LHCN-M2 (cell line): ENCODE data around the gene JUND. TPM values are rescaled to one million over a fixed set of nuclear protein-coding genes. Genes with fewer than 3 reads are reported as not detected.

Experiments
- DNase-seq: peaks from one replicate; pipeline ENCODE4 v3.0.0-alpha.2; 2012; ENCODE audit warnings: low read depth
- total RNA-seq: library from RNA; depleted of rRNA; stranded (reverse); fragments of >200 nt; gene quantifications from 2 replicates; pipeline ENCODE4 v1.2.3, GENCODE V29; 2014

The JUND gene
- total RNA-seq, 1 experiment from 2014 or later: 60.9 TPM

GRCh38 chr19:18308948-18309325 is 27.5 kb upstream of the JUND start:
- no peak for DNase-seq

GRCh38 chr19:18308051-18308947 is 26.9 kb upstream of the JUND start:
- no peak for DNase-seq

- no peak for DNase-seq
Measured at GRCh38 chr19:18307271-18307681, 25.9 kb upstream of the JUND start.

DNA sequence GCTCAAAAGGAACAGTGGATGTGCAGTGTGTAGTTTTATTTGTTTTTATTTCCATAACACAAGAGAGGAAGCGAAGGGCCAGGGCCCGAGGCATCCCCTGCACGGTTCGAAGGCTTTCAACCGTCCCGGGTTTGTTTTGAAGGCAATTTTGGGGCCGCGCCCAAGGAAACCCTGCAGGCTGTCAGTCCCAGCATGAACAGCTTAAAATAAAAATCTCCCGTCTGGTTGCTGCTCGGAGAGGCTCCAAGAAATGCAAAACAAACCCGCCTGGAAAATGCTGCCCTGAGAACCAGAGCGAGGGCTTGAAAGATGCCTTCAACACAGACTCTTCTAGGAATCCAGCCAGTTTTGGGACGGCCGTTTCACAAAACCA is 25.5 kb upstream of the JUND start:
- no peak for DNase-seq

DNA sequence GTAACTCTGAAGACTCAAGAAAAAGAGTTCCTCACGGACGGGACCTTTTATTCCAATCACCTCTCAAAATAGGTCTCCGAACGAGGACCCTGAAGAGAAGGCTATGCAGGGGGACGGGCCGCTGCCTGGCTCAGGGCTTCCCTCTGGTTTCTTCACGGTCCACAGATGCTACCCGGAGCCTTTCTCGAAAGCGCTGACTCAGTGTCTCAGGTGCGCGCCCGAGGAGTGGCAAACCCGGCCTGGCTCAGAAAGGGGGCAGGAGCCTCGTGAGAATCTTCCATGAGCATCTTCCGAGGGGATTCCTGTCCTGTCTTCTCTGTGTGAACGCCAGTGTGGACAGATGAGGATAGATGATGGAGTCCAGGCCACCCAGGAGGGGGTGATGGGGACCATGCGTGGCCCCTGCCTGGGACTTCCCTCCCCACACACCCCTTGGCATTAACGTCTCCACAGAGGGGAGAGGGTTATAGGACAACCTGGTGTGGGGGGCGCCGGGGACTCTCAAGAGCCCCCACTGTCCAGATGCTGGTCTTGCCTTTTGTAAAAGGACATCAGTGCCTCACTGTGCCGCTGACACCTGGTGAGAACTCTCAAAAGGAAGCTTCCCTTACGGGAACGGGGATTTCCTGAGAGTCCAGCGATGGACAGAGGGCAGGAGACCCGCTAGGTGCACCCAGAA is 24.9 kb upstream of the JUND start:
- DNase-seq: no peak

- peak; percentile 62 for DNase-seq
Measured at GRCh38 chr19:18304458-18305310, 23.3 kb upstream of the JUND start.

DNA sequence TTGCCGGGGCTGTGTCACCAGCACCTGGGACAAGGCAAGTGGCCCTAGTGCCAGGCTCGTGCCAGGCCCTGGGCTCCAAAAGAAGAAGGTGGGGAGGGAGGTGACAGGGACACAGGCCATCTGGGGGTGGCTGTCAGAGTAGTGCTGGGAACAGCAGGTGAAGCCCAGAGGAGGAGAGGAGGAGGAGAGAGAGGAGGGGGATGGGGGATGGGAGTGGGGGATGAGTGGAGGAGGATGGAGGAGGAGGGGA is 22.7 kb upstream of the JUND start:
- no peak for DNase-seq

DNA sequence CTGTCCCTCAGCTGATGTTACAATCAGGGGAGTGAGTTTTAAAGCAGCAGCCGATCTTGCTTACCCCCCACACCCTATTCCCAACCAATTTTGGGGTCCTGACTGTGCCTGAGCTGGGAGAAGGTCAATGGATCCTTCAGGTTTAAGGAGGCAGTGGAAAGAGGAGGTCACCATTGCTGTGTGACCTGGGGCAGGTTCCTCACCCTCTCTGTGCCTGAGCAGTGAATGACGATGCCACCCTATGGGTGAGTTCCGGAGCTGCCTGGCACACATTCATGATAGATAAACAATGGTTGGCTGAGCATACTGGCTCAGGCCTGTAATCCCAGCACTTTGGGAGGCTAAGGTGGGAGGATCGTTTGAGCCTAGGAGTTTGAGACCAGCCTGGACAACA is 20.3 kb upstream of the JUND start:
- DNase-seq: no peak

DNA sequence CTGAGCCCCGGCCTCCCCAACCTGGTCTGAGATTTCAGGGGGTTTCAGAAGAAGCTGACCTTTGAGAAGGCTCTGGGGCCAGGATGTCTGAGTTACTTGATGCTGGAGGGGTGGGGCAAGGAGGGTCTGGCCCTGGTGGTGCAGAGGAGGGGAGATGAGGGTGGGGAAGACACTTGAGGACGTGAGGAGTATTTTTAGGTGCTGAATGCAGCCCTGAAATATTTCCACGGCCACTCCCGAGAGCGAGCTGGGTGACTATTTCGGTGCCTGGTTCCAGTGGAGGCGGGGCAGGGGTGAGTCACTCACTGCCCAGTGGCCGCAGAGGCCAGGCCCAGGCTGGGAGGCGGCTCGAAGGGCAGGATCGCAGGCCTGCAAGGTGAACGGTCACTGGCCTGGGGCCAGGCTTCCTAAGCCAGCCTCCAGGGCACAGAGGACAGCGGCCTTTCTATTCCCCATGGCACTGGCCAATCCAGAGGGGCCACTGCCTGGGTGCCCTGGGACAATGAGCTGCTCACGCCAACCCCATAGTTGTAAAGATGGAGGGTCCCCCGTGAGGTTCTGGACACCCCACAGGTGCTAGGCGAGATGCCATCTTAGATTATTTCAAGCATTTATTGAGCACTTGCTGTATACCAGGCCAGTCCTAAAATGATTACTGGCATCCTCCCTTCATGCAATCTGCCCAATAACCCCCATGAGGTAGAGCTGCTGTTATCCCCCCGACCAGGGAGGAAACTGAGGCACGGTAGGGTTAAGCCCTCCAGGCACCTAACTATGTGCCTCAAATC is 19.7 kb upstream of the JUND start:
- peak; percentile 81 for DNase-seq

GRCh38 chr19:18299654-18300053 is 18.2 kb upstream of the JUND start:
- DNase-seq: no peak

GRCh38 chr19:18298601-18299000 is 17.2 kb upstream of the JUND start:
- no peak for DNase-seq

GRCh38 chr19:18297308-18297707 is 15.9 kb upstream of the JUND start:
- no peak for DNase-seq

DNA sequence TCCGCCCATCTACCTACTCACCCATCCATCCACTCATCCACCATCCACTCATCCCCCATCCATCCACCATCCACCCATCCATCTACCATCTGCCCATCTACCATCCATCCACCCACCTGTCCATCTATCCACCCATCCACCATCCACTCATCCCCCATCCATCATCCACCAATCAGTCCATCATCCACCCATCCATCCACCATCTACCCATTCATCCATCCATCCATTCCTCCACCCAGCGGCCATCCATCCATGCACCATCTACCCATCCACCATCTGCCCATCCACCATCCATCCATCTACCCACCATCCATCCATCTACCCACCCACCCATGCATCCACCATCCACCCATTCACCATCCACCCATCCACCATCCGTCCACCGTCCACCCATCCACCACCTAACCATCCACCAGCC is 13.6 kb upstream of the JUND start:
- DNase-seq: no peak

GRCh38 chr19:18294467-18294864 is 13.0 kb upstream of the JUND start:
- no peak for DNase-seq

GRCh38 chr19:18293642-18294466 is 12.4 kb upstream of the JUND start:
- no peak for DNase-seq

DNA sequence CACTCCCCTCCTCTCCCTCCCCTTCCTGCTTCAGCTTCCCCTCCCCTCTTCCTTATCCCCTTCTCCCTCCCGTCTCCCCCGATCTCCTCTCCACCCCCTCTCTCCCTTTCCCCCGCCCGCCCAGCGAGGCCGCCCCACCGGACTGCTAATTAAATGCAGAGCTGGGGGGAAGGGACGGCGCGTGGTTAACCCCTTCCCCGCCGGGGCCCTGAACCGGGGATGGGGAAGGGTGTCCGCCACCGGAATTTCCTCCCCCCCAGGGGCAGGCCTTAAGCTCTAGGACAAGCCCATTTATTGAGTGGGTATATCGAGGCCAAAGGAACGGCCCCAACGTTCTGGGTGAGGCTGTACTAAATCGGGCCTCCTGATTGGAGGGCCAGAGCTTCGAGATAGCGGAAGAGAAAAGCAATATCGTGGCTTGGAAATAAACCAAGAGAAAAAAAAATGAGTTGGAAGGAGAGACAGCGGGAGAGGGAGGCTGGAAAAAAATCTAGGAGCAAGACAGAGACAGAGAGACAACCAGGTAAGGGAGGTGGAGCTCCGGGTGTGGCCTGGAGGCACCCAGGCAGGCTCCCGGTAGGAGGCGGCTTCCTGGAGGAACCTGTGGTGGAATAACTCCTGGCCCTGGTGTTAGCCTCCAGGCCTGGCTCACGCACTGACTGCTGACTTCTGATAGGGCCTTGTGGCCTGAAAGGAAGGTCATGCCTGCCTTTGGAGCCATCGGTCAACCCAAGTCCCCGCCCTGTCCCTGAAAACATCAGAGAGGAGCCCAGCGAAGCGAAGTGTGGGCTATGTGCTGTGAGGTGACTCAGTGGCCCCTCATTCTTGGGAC is 11.6 kb upstream of the JUND start:
- no peak for DNase-seq

DNA sequence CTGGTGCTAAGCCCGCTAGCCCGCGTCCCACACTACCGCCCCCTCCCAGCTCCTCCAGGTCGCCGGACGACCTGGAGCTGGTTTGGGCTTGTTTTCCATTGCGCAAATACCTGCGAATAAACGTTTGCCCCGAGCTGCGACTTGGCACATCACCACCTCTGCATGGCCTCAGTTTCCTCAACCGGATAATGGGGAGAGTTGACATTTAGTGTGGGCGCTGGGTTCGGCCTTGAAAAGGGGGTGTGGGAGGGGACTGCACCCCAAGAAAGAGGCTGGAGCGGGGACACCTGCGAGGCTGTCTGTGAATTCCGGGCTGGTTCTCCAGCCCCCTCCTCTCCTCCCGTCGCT is 11.0 kb upstream of the JUND start:
- no peak for DNase-seq

DNA sequence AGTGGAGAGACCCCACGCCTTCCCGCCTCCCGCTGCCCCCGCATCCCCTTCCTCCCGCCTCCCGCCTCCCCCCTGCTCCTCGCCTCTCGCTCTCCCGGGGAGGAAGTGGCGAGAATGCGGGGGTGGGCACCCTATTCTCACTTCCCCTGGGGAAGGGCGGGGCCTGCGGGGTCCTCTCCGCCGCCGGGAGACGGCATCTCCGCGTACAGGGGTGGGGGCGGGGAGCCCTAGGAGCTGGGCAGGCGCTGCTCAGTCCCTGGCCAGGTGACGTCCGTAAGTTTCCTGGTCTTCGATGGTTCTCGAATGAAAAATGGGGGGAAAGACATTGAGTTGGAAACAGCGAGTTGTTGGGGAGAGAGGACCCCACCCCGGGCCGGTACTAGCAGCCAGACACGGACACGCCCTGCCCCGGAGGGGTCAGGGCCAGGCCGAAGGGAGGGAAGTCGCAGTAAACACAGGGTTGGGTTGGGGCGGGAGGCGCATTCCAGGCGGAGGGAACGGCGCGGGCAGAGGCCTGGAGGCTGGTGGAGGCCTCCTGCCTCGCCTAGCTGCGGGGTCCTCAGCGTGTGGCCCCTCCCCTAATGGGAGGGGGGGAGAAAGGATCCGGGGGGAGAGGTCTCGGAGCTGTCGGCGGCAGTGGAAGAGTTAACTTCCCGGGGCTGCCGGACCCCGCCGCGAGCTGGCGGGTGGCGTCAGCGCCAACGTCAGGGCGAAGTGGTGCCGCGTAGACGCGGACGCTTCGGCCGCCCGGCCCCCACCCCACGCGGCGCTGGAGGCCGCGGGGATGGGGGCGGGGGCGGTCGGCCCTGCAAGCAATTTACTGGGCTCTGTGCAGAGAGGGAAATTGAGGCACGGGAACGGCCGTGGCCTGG is 10.4 kb upstream of the JUND start:
- no peak for DNase-seq

GRCh38 chr19:18291019-18291524 is 9.7 kb upstream of the JUND start:
- no peak for DNase-seq
